HepG2 (cell line): ENCODE measurements around the gene TEKT5. TPM values are rescaled to one million over a fixed set of nuclear protein-coding genes. Genes with fewer than 3 reads are reported as not detected.

ENCODE experiments used
- ATAC-seq: fragments of 200-7000 bp; cut with Tn5 transposase; 3 replicates; pipeline ENCODE4 v1.9.1; 2020; ENCODE audit warnings: mild to moderate bottlenecking, moderate library complexity
- BruUV-seq: library from RNA; stranded (reverse); fragments of 400-500 nt; replicated peaks from 2 replicates; lab custom pipeline; 2021; lab: Mats Ljungman, UMichigan
- CTCF ChIA-PET: fragments of 300-600 bp; formaldehyde crosslinking; extraction: SDS; loops from one replicate; lab custom pipeline; 2021; ENCODE audit warnings: low total read pairs, inconsistent platforms, low intra/inter-chr PET ratio; lab: Yijun Ruan, JAX
- POLR2A ChIA-PET: fragments of 350-600 bp; sonication (Branson Sonifier 250); formaldehyde crosslinking; loops from one replicate; lab custom pipeline; 2020; ENCODE audit warnings: antibody characterized with exemption, inconsistent platforms; lab: Yijun Ruan, JAX
- DNase-seq: peaks from one replicate; pipeline ENCODE4 v3.0.0-alpha.2; 2015; ENCODE audit warnings: low spot score
- FAIRE-seq: peaks from 3 replicates; lab custom pipeline; 2011; peaks lifted over from hg19 to GRCh38; lab: Jason Lieb, UNC
- H2AFZ ChIP-seq: one replicate; pipeline ENCODE4 v1.6.1; 2011; ENCODE audit warnings: low read length, inconsistent platforms
- H3K27ac ChIP-seq: fragments of 300-600 bp; 3 replicates; pipeline ENCODE4 v1.8.0; 2011; ENCODE audit warnings: mixed run types, mild to moderate bottlenecking, mixed read lengths, low read length, inconsistent platforms; ENCODE audit not compliant: insufficient read depth; ENCODE audit errors: extremely low read length
- H3K27me3 ChIP-seq, 2 experiments: fragments of 200-600 bp in 1 of 2; 2 replicates in 1 of 2; 3 replicates in 1 of 2; pipeline versions ENCODE4 v1.6.0 to v1.8.0; 2011; ENCODE audit warnings: low read length in 2 of 2, mild to moderate bottlenecking in 2 of 2, moderate library complexity in 2 of 2, inconsistent platforms in 1 of 2; ENCODE audit not compliant: insufficient read depth in 2 of 2, control insufficient read depth in 1 of 2
- H3K36me3 ChIP-seq, 2 experiments: fragments of 200-600 bp in 1 of 2; replicated peaks in 1 of 2; 2 replicates in 1 of 2; 3 replicates in 1 of 2; pipeline versions ENCODE4 v1.5.1 to v1.8.0; 2011; ENCODE audit warnings: low read length in 2 of 2, inconsistent platforms in 1 of 2; ENCODE audit not compliant: insufficient read depth in 2 of 2, control insufficient read depth in 1 of 2
- H3K4me1 ChIP-seq: 2 replicates; pipeline ENCODE4 v1.5.1; 2012; ENCODE audit warnings: low read length, inconsistent platforms; ENCODE audit not compliant: insufficient read depth
- H3K4me2 ChIP-seq: 2 replicates; pipeline ENCODE4 v1.6.0; 2011; ENCODE audit warnings: low read depth, low read length, inconsistent platforms
- H3K4me3 ChIP-seq, 3 experiments: fragments of 200-600 bp in 1 of 3; sonication (generic), shearing (Covaris generic) in 1 of 3; replicated peaks in 1 of 3; 2 replicates each; pipeline ENCODE4 v1.5.1; 2011 to 2016; ENCODE audit warnings: low read length in 3 of 3, inconsistent platforms in 2 of 3, low read depth in 2 of 3, mild to moderate bottlenecking in 2 of 3, control low read depth in 1 of 3, mixed read lengths in 1 of 3; ENCODE audit not compliant: insufficient read depth in 1 of 3
- H3K79me2 ChIP-seq: one replicate; pipeline ENCODE4 v1.6.1; 2011; ENCODE audit warnings: low read length, inconsistent platforms; ENCODE audit not compliant: insufficient read depth
- H3K9ac ChIP-seq: 2 replicates; pipeline ENCODE4 v1.6.0; 2011; ENCODE audit warnings: mild to moderate bottlenecking, low read depth, low read length, inconsistent platforms; ENCODE audit not compliant: insufficient read depth
- H3K9me3 ChIP-seq: 2 replicates; pipeline ENCODE4 v1.5.1; 2012; ENCODE audit warnings: mild to moderate bottlenecking, low read length
- H4K20me1 ChIP-seq: 2 replicates; pipeline ENCODE4 v1.6.0; 2011; ENCODE audit warnings: inconsistent platforms, mild to moderate bottlenecking, low read length, moderate library complexity; ENCODE audit not compliant: insufficient read depth
- AHR ChIP-seq: IDR thresholded peaks from 2 replicates; pipeline ENCODE4 v1.6.1; 2018; ENCODE audit warnings: missing genetic modification reagents, missing compliant biosample characterization
- ESRRA ChIP-seq: sonication (generic); formaldehyde crosslinking; IDR thresholded peaks from 2 replicates; pipeline ENCODE4 v1.5.1; 2020; ENCODE audit warnings: mild to moderate bottlenecking, low read depth, missing genetic modification reagents
- FOXA1 ChIP-seq, 2 experiments: fragments of 450-650 bp in 1 of 2; sonication (generic) in 1 of 2; formaldehyde crosslinking in 1 of 2; IDR thresholded peaks; 2 replicates each; pipeline versions ENCODE4 v1.4.0 to v1.6.1; 2016 to 2020; ENCODE audit warnings: missing genetic modification reagents in 1 of 2
- ISX ChIP-seq: sonication (generic); formaldehyde crosslinking; conservative IDR thresholded peaks from 2 replicates; pipeline ENCODE4 v1.5.0; 2020; ENCODE audit warnings: missing genetic modification reagents
- MED8 ChIP-seq: sonication (generic); formaldehyde crosslinking; IDR thresholded peaks from 2 replicates; pipeline ENCODE4 v1.8.1; 2023; ENCODE audit warnings: mild to moderate bottlenecking, missing genetic modification reagents; ENCODE audit not compliant: insufficient replicate concordance
- NFKB2 ChIP-seq: sonication (generic); formaldehyde crosslinking; IDR thresholded peaks from 2 replicates; pipeline ENCODE4 v1.4.0; 2020; ENCODE audit warnings: missing genetic modification reagents, borderline replicate concordance
- NR2F2 ChIP-seq: IDR thresholded peaks from 2 replicates; pipeline ENCODE4 v1.6.1; 2012; ENCODE audit warnings: low read depth, inconsistent platforms, borderline replicate concordance
- PAXIP1 ChIP-seq: sonication (generic); formaldehyde crosslinking; conservative IDR thresholded peaks from 2 replicates; pipeline ENCODE4 v1.4.0; 2020; ENCODE audit warnings: mild to moderate bottlenecking, missing genetic modification reagents, moderate library complexity
- PBX2 ChIP-seq: IDR thresholded peaks from 2 replicates; pipeline ENCODE4 v1.6.1; 2016; ENCODE audit warnings: control low read depth
- RCOR2 ChIP-seq: IDR thresholded peaks from 2 replicates; pipeline ENCODE4 v1.6.1; 2016; ENCODE audit warnings: missing biosample characterization, missing genetic modification reagents
- SATB2 ChIP-seq: sonication (generic); formaldehyde crosslinking; IDR thresholded peaks from 2 replicates; pipeline ENCODE4 v1.5.0; 2020; ENCODE audit warnings: missing genetic modification reagents
- SSRP1 ChIP-seq: IDR thresholded peaks from 2 replicates; pipeline ENCODE4 v1.6.1; 2016; ENCODE audit warnings: control low read depth
- THRA ChIP-seq: sonication (generic); formaldehyde crosslinking; IDR thresholded peaks from 2 replicates; pipeline ENCODE4 v1.4.0; 2020; ENCODE audit warnings: missing genetic modification reagents, borderline replicate concordance
- ZNF12 ChIP-seq: sonication (generic); formaldehyde crosslinking; IDR thresholded peaks from 2 replicates; pipeline ENCODE4 v1.5.0; 2020; ENCODE audit warnings: missing genetic modification reagents
- ZNF207 ChIP-seq: fragments of 450-650 bp; IDR thresholded peaks from 2 replicates; pipeline ENCODE4 v1.6.1; 2016; ENCODE audit warnings: antibody characterized with exemption, borderline replicate concordance
- ZNF329 ChIP-seq: sonication (generic); formaldehyde crosslinking; IDR thresholded peaks from 2 replicates; pipeline ENCODE4 v1.9.0; 2021; ENCODE audit warnings: low read depth, mild to moderate bottlenecking, missing genetic modification reagents
- ZNF569 ChIP-seq: sonication (generic); formaldehyde crosslinking; IDR thresholded peaks from 2 replicates; pipeline ENCODE4 v1.5.0; 2020; ENCODE audit warnings: mild to moderate bottlenecking, missing genetic modification reagents, moderate library complexity, borderline replicate concordance
- ZNF678 ChIP-seq: sonication (generic); formaldehyde crosslinking; IDR thresholded peaks from 2 replicates; pipeline ENCODE4 v1.4.0; 2020; ENCODE audit warnings: mild to moderate bottlenecking, missing genetic modification reagents
- WGBS: methylation state at CpG from one replicate; pipeline ENCODE4 v1.1.6; 2017; ENCODE audit warnings: low lambda C conversion rate; 5-methylcytosine and 5-hydroxymethylcytosine counted together
- in situ Hi-C: cut with HindIII; loops from 2 replicates; pipeline ENCODE4 v1.10.0; 2017; ENCODE audit warnings: low pct_unique_long_range_greater_than_20kb; ENCODE audit not compliant: extremely low pct_ligation_motif_present
- intact Hi-C: fragments of 100-400 bp; cut with micrococcal nuclease; formaldehyde crosslinking; loops from one replicate; pipeline ENCODE4 v1.10.0; 2022; ENCODE audit not compliant: unreplicated experiment
- polyA plus RNA-seq, 8 experiments: library from polyadenylated mRNA; depleted of rRNA in 3 of 8; stranded (reverse) in 7 of 8; unstranded in 1 of 8; fragments of >200 nt; fragmentation: Illumina TruSeq in 4 of 8; extraction: Trizol in 4 of 8; gene quantifications; 2 replicates each; pipeline versions ENCODE4 v1.2.1 to v1.2.3, GENCODE V29; 2011 to 2016; ENCODE audit warnings: low read depth in 4 of 8, missing spikeins in 1 of 8, mixed read lengths in 1 of 8; ENCODE audit not compliant: insufficient read depth in 1 of 8
- total RNA-seq, 5 experiments: library from RNA; depleted of rRNA; stranded (reverse); fragments of >200 nt; fragmentation: Illumina TruSeq; extraction: Trizol; gene quantifications; 2 replicates each; pipeline ENCODE4 v1.2.3, GENCODE V29; 2016; ENCODE audit warnings: low read depth in 1 of 5

TEKT5 gene
- total and polyA plus RNA-seq, 2 of the 13 experiments (the other 11 are each of a cell fraction or from before 2014, with no cell fraction given) = 0.16 TPM; not detected in 1

GRCh38 chr16:10646581-10647263 lies 48.0 kb downstream of the TEKT5 start:
- CTCF ChIA-PET = no interaction called here
- WGBS = 64% methylated on average over 9 of the region's 9 CpGs
- H2AFZ ChIP-seq = no peak overlapping the region
- FAIRE-seq (peak; percentile 18), ATAC-seq (peak; percentile 7; the same call in 1 of the 3 replicates), DNase-seq (peak; percentile 57)
- no peaks in the 10 kb centered on the region for H3K79me2 ChIP-seq
- BruUV-seq = no TSS peak
- H3K9ac ChIP-seq = peak overlapping the region; percentile 51
- intact Hi-C loops = loop anchor here (5.0 to 10.0 kb wide), 2 partner anchors 91 to 332 kb away; no protein-coding TSS in a partner anchor
- peak overlapping the region in 1 of 3 experiments; percentile 12; a peak in 1 of 6 replicates for H3K4me3 ChIP-seq
- POLR2A ChIA-PET = interaction anchor here (0.8 to 2.3 kb wide), 8 partner anchors 10 to 97 kb away, joined by 3 to 12 read pairs (median 4); partner anchors contain the start of genes EMP2 and NUBP1
- H3K36me3 ChIP-seq = no peaks in the 10 kb centered on the region
- H4K20me1 ChIP-seq = no peaks in the 10 kb centered on the region
- peaks cover 91% of the 10 kb centered on the region for H3K4me1 ChIP-seq
- in situ Hi-C loops = no loop called here
- peak overlapping the region; percentile 80 for H3K27ac ChIP-seq
- no peaks in the 10 kb centered on the region for H3K27me3 ChIP-seq
- H3K9me3 ChIP-seq = no peaks in the 10 kb centered on the region
- H3K4me2 ChIP-seq = peak overlapping the region; percentile 59
- TF ChIP-seq NR2F2 (peak; percentile 20; the same call in 1 of the 2 replicates), ISX (CRISPR knock-in tag) (no peak), PBX2 (CRISPR knock-in tag) (no peak), SSRP1 (no peak), THRA (CRISPR knock-in tag) (no peak), ZNF678 (CRISPR knock-in tag) (no peak), ESRRA (CRISPR knock-in tag) (no peak), ZNF207 (no peak), ZNF12 (CRISPR knock-in tag) (no peak), MED8 (no peak), FOXA1 (IDR thresholded peaks at IDR 0.05) (no peak), FOXA1 (CRISPR knock-in tag; IDR thresholded peaks at IDR 0.05) (no peak), RCOR2 (CRISPR knock-in tag) (peak; percentile 68; the same call in 1 of the 2 replicates), NFKB2 (CRISPR knock-in tag) (no peak), PAXIP1 (CRISPR knock-in tag) (no peak; the same call in none of the 2 replicates), ZNF569 (CRISPR knock-in tag) (no peak), SATB2 (no peak), ZNF329 (CRISPR knock-in tag) (no peak), AHR (CRISPR knock-in tag) (no peak)
